HG02970 (cell line): ENCODE data around the gene LILRB5.
"Not testable (repeated sequence)": the region's sequence is repeated elsewhere in the genome, so short reads cannot be mapped to it uniquely, and the experiment has no call there.

Experiments used
- ATAC-seq: cut with Tn5 transposase; IDR thresholded peaks from one replicate; pipeline ENCODE4 v1.9.1; 2021; ENCODE audit warnings: mild to moderate bottlenecking, moderate library complexity, moderate number of reproducible peaks; ENCODE audit not compliant: unreplicated experiment, low FRiP score

LILRB5 gene

DNA sequence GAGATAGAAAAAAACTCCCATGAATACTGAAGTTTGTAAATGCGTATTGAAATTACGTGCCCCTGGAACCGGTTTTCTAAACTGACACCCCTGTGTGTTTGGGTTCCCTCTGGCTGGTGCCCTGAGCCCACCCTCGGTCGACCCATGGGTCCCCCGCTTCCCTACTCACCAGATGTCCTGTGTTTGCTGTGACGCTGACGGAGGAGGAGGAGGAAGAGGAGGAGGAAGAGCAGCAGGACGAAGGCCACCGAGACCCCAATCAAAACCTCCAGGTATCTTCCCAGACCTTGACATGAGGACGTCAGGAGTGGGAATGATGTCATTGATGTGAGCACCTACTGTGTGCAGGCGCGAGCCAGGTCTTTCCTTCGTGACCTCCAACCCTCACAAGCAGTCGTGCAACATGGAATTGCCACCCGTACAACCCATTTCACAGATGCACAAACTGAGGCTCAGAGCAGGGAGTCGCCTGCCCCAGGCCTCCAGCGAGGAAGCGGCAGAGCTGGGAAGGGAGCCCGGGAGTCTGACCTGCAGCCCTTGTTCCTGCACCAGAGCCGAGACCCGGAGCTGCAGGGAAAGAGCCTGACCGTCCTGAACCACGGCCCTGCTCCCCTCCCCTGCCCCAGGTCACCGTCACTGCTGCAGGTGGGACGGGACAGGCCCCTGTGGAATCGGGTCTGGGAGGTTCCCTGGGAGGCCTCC lies 38.0 kb downstream of the LILRB5 start:
- ATAC-seq, result no peak

DNA sequence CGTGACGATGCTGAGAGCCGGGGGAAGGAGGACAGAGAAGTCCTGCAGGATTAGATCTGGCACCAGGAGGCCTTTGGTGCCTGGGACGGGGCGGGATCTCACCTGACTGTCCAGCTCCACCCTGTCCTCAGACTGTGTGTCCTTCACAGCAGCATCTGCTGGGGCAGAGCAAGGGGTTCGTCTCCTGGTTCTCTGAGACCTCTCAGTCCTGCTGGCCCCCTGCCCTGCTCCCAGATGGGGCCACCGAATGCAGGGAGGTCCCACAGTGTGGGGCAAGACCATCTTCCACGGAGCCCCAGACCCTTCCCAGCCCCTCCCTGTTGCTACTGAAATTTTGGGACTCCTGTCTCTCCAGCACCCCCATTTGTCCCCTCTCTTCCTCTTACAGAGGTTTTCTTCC lies 38.8 kb downstream of the LILRB5 start:
- ATAC-seq, result no peak

DNA sequence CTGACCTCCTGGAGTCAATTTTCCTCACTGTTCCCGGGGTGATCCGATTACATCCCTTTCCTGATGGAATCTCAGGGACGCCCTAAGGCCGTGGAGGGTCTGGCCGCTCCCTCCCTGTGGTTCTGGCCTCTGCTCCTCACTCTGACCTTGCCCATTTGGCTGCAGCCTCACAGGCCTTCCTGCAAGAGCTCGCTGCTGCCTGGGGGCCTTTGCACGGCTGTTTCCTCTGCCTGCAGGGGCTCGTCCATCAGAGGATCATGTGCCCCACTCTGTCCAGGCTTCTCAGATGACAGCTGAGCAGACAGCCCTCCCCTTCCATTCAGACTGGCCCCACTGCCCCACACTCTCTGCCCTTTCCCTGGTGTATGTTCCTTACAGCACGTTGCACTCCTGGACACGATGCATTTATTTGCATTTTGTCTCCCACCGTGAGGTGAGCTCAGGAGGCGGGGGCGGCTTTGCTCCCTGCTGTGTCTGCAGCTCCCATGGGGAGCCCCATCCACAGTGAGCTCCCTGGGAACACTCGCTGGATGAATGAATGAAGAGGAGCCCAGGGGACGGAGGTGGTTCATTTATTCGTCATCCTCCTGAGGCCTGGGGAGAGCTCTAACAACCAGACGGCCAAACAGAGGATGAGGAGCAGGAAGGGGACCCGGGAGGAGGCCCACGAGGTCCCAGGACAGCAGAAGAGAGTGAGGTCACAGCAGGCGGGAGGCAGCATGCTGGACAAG lies 39.4 kb downstream of the LILRB5 start:
- ATAC-seq, result not testable (repeated sequence)

DNA sequence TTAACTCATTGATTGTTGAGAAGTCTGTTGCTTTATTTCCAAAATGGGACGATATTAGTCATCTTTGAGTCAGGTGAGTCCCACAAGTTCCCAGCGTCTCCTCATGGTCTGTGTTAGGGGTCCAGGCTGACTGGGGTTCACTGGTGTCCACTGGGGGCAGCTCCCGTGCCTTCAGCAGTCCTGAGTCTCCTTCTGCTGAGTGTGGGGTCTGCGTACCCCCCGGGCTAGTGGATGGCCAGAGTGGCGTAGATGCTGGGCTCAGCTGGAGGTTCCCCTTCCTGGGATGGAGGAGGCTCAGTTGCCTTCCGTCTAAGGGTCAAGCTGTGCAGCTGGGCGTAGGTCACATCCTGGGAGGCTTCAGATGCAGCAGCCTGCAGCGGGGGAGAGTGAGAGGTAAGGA lies 40.2 kb downstream of the LILRB5 start:
- ATAC-seq, result no peak

DNA sequence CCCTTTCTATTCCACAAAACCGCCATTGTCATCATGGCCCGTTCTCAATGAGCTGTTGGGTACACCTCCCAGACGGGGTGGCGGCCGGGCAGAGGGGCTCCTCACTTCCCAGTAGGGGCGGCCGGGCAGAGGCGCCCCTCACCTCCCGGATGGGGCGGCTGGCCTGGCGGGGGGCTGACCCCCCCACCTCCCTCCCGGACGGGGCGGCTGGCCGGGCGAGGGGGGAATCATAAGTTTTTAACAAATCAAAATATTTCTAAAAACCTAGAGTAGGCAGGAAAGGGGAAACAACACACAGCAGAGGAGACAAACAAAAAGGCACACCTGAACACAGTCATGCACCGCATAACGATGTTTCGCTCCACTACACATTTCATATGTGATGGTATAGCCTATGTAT lies 42.3 kb downstream of the LILRB5 start:
- ATAC-seq, result not testable (repeated sequence)

DNA sequence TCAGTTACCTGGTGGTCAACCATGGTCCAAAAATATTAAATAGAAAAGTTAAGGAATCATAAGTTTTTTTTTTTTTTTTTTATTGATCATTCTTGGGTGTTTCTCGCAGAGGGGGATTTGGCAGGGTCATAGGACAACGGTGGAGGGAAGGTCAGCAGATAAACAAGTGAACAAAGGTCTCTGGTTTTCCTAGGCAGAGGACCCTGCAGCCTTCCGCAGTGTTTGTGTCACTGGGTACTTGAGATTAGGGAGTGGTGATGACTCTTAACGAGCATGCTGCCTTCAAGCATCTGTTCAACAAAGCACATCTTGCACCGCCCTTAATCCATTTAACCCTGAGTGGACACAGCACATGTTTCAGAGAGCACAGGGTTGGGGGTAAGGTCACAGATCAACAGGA lies 42.9 kb downstream of the LILRB5 start:
- ATAC-seq, result not testable (repeated sequence)

DNA sequence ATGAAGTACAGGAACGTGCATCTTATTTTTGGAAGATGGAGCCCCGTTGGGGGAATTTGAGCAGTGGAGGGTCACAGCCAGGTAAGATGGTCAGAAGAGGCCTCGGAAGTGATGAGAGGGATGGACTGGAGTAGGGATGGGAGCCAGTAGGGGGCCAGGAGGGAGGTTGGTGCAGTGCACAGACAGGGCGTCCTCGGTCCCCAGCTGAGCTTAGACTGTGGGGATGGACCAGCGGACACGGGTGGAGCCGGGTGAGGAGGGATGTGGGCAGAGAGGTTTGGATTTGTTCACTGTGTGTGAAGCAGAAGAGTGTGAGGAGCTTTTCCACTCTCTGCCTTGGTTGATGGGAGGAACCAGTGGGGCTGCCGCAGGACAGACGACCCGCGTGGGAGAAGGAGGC lies 45.8 kb downstream of the LILRB5 start:
- ATAC-seq, result no peak

DNA sequence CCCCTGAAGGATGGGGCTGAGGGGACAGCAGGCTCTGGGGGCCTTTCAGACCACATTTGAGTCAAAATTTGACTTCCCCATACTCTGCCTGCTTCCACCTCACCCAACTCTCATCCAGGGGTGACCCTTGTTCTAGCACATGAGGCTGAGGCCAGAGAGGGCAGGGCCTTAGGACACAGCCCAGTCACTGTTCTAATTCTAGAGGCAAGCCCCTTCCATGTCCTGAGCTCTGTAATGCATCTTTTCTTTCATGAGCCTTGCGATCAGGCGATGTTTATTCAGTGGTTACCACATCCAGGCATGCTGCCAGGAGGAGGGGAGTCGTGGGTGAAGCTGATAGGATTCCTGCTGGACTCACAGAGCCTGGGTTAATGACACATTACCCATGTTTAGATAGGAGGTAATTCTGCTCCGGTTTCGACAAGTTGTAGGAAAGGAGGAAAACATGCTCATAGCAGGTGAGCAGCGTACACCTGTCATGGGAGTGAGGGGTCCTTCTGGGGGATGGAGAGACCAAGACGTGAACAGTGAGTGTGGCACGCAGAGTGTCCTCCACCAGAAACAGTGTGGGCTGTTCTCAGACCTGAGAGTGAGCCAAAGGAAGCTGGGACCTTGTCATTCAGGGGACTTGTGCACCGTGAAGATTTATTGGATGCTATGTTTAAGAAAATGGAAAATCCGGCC lies 47.1 kb downstream of the LILRB5 start:
- ATAC-seq, result no peak

DNA sequence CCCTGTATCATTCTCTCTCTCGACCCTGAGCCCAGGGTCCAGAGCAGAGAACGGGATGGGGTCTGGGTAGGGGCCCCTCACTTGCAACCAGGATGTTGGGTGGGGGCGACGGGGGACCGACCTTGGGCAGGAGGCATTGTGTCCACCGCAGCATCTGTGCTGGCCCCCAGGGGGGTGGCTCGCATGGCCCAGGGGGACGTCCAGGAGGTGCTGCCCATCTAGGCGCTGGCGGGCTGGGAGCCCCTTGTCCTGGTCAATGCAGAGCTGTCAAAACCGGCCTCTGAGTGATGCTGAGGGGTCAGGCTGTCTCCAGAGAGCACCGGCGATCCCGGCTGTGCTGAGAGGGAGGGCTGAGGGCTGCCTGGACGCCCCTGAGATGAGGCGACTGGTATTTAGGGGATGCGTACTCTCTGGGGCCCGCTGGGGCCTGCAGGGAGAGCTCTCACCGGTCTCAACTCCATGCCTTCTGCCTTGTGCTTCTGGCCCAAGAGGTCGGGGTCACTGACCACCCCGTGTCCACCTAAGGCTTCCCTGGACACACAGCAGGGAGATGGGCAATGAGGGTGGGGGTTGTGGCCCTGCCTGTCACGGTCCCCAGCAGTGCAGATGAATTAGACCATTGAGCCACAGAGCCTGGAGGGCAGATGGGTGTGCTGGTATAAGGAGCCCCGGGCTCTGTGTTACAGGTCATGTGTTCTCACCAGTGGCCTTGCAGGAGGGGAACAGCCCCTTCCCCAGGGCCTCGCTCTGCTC lies 47.8 kb downstream of the LILRB5 start:
- no peak for ATAC-seq

DNA sequence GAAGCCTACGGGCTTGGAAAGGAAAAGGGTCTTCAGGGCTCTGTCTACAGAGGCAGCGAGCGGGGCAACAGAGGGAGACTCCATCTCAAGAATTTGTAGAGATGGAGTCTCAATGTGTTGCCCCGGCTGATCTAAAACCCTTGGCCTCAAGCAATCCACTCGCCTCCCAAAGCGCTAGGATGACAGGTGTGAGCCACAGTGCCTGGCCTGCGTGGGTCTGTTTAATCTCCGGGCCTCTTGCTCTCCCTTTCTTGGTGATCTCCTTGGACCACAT lies 48.4 kb downstream of the LILRB5 start:
- no peak for ATAC-seq

DNA sequence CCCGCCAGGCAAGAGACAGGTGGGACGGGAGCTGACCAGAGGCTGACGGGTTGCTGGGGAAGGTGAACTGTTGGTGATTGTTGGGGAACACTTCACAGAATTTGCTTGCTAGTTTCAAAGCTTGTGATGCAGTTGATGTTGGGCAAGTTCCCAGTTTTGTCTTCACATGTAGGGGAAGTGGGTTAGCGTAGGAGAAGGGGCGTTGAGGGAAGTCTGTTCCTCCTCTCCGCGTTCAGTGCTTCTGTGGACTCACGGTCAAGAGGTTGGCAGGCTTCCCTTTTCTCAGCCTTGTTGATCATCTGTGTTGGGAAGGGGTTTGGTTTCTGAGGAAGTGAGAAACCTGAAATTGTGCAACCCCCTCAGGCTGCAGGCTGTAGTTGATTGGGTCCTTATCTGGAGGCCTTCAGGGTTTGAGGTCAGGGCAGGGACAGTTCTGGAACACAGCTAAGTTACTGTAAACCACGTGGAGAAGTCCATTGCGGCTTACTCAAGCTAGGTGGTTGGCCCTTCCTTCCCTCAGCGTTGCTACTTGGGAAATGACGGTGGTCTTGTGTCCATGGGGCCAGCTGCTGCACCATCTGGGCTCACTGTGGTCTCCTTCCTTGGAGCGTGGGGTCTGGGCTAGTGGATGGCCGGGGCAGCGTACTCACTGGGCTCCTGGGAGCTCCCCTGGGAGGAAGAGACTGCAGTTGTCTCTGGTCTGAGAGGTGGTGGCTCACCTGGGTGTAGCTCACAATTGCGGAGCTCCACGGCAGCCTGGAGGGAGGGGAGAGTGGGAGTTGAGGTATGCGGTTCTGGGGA lies 48.9 kb downstream of the LILRB5 start:
- ATAC-seq, result no peak

DNA sequence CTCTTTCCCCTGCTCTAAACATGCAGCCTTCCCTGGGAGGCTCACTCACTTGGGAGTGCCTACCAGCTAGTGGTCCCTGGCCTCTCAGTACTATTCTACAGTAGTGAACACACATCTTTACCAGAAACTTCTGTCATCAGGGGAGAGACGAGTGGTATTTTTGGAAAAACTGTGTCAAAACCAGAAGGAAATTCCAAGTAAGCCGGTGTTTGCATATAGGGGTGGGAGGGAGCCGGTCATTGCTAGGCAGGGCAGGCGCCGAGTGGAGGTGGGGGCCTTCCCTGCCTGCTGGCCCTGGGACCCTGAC lies 49.4 kb downstream of the LILRB5 start:
- ATAC-seq, result no peak

DNA sequence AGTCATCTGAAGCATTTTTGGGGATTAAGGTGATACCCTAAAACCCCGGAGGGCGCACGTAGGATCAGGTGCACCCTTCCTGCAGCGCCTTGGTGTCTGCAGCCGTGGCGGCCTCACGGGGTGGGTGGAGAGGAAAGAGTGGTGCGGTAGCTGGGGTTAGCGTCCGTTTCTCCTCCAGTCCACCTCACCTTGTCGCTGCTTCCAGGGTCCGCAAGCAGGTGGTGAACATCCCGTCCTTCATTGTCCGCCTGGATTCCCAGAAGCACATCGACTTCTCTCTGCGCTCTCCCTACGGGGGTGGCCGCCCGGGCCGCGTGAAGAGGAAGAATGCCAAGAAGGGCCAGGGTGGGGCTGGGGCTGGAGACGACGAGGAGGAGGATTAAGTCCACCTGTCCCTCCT lies 49.9 kb downstream of the LILRB5 start:
- not testable (repeated sequence) for ATAC-seq

DNA sequence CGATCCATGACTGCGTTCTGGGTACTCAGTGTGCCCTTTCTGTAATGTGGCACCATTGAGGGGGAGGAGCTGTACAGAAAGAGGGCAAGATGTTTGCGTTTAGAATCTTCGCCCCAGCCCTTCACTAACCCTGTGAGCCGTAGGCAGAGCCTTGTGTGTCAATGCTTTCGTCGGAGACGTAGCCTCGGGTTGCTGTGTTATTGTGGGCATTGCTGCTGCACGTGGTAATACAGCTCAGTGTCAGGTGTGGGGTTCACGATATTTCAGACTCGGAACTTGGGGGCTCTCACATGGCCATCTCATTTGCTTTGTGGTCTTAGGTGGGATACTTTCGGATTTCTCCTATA lies 50.3 kb downstream of the LILRB5 start:
- ATAC-seq, result no peak

DNA sequence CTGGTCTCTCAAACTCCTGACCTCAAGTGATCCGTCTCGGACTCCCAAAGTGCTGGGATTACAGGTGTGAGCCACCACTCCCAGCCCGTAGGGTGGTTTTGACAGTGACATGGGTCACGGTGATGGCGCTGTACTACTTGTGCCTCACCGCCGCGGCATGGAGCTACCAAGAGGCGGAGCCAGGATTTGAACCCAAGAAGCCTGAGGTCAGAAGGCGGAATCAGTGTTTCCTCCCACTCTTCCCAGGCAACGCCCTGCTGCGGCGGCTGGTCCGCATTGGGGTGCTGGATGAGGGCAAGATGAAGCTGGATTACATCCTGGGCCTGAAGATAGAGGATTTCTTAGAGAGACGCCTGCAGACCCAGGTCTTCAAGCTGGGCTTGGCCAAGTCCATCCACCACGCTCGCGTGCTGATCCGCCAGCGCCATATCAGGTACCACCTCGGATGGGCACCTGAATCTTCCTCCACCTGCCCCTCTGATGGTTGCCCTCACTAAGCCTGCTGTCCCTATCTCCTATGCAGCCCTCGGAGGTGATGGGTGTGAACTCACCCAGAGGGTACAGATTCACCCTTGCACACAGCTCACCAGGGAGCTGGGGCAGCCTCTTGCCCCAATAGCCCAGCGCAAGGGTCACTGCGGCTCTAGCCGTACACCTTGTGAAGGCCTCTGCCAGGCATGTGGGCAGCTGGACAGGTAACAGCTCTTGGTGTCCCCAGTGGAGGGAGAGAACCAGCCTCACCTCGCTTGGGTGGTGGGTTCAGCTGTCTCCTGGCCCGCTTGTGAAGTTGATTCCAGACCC lies 50.8 kb downstream of the LILRB5 start:
- no peak for ATAC-seq

DNA sequence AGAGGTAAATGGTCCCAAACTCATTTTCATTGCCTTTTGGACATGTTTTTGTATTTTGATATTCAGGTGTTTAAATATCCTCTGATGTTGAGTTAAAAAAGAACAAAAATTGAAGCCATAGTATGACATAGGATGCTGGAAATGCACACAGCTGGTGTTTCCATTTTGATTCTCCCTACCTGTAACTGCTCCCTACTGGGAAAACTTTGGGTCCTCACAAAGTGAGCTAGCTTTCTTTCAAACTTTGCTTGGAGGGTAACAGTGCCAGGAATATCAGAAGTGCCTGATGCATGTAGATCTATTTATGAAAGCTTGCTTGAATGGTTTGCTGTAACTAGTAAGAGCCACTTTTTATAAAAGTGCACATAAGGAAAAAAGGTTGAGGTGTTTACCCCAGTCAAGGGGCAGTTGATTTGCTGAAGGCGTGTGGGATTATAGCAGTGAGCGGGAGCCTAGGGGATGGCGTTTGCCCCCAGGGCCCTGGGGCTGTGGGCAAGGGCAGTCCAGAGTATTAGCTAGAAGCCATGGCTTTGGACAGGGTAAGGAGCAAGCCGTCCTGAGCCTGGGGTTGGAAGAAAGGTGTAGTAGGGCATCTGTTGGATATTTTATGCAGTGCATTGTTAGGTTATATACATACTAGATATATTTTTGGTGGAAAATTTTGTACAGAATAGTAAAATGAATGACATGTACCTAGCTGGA lies 52.2 kb downstream of the LILRB5 start:
- no peak for ATAC-seq

DNA sequence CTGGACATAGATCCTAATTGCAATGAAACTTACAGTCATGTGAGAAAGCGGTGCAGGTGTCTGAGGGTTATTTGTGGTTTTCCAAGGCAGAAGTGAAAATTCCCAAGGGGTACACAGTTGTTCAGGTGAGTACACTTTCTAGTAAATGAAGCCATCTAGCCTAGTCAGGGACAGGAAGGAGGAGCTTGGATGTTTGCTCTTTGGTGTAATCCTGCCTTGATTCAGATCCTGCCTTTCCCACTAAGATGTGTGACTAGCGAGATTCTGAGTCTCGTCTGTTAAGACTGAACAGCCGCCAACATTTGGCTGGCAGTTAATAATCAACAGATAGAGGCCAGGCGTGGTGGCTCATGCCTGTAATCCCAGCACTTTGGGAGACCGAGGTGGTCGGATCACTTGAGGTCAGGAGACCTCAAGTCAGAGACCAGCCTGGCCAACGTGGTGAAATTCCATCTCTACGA lies 53.9 kb downstream of the LILRB5 start:
- ATAC-seq, result no peak

DNA sequence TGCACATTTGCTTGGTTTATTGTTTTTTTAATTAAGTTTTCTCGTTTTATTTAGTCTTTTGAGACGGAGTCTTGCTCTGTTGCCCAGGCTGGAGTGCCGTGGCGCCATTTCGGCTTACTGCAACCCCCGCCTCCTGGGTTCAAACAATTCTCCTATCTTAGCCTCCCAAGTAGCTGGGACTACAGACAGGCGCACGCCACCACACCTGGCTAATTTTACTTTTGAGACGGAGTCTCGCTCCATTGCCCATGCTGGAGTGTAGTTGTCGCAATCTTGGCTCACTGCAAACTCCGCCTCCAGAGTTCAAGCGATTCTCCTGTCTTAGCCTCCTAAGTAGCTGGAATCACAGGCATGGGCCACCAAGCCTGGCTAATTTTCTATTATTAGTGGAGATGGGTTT lies 55.1 kb downstream of the LILRB5 start:
- ATAC-seq, result no peak

DNA sequence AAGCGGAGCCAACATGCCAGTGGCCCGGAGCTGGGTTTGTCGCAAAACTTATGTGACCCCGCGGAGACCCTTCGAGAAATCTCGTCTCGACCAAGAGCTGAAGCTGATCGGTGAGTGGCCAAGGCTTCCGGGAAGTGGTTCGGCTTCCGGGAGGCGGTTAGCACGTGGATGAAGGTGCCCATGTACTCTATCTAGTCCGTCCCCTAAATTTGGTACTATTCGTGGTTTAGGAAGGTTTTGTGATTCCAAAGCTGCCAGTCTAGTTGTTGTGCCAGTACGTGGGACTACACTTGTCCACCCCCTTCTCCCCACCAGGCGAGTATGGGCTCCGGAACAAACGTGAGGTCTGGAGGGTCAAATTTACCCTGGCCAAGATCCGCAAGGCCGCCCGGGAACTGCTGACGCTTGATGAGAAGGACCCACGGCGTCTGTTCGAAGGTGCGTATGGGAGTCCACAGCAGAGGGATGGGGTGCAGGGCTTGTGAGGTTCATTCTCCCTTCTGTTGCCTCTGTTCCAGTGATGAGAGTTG lies 55.8 kb downstream of the LILRB5 start:
- ATAC-seq, result no peak
